SH-SY5Y (cell line): ENCODE results near the gene UNC79.

ENCODE experiments used
- GATA2 ChIP-seq: IDR thresholded peaks from 2 replicates; pipeline ENCODE4 v1.6.1; 2011; ENCODE audit warnings: mild to moderate bottlenecking, low read depth, low read length
- GATA3 ChIP-seq: IDR thresholded peaks from 2 replicates; pipeline ENCODE4 v1.6.1; 2011; ENCODE audit warnings: low read depth, mild to moderate bottlenecking, low read length, moderate library complexity

DNA sequence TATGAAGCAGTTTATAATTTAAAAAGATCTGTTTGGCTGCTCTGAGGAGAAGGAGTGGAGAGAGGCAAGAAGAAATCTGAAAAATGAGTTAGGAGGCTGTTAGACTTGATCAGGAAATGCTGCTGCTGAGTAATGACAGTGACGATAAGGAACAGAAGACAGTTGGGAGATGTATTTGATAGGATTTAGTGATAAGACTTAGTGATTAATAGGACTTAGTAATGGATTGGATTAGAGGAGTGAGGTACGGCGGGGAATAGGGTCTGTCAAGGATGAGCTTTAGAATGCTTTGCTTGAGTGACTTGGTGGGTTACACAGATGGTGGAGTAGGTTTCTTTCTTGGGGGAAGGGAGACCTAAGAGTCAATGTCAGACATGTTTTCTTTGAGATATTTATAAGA lies 31.7 kb downstream of the UNC79 start:
- TF ChIP-seq GATA2 (peak; percentile 38; the same call in 1 of the 2 replicates), GATA3 (no peak)
